CMK (cell line): Measurements from ENCODE around the gene UNC79.

Experiments used
- DNase-seq: peaks from one replicate; pipeline ENCODE4 v3.0.0-alpha.2; 2010; ENCODE audit warnings: low read depth

UNC79 gene

GRCh38 chr14:93708311-93708734, 277.6 kb downstream of the UNC79 start:
- DNase-seq, result no peak

GRCh38 chr14:93708800-93709199, 278.1 kb downstream of the UNC79 start:
- no peak for DNase-seq

- no peak for DNase-seq
Measured at GRCh38 chr14:93709249-93709648, 278.5 kb downstream of the UNC79 start.

- no peak for DNase-seq
Measured at GRCh38 chr14:93712079-93712837, 281.5 kb downstream of the UNC79 start.

- no peak for DNase-seq
Measured at GRCh38 chr14:93712838-93713724, 282.3 kb downstream of the UNC79 start.

GRCh38 chr14:93713726-93714405, 283.1 kb downstream of the UNC79 start:
- no peak for DNase-seq

- DNase-seq, result no peak
Measured at GRCh38 chr14:93714605-93715004, 283.9 kb downstream of the UNC79 start.

GRCh38 chr14:93715279-93715927, 284.7 kb downstream of the UNC79 start:
- no peak for DNase-seq

- no peak for DNase-seq
Measured at GRCh38 chr14:93716002-93716745, 285.4 kb downstream of the UNC79 start.

- no peak for DNase-seq
Measured at GRCh38 chr14:93716746-93717667, 286.3 kb downstream of the UNC79 start.

- no peak for DNase-seq
Measured at GRCh38 chr14:93717668-93718320, 287.1 kb downstream of the UNC79 start.

- no peak for DNase-seq
Measured at GRCh38 chr14:93719256-93719655, 288.5 kb downstream of the UNC79 start.

GRCh38 chr14:93720076-93720815, 289.5 kb downstream of the UNC79 start:
- DNase-seq, result no peak

GRCh38 chr14:93720981-93721483, 290.3 kb downstream of the UNC79 start:
- no peak for DNase-seq

- DNase-seq, result no peak
Measured at GRCh38 chr14:93723001-93723400, 292.3 kb downstream of the UNC79 start.

GRCh38 chr14:93725002-93725582, 294.4 kb downstream of the UNC79 start:
- no peak for DNase-seq

GRCh38 chr14:93725993-93726392, 295.3 kb downstream of the UNC79 start:
- DNase-seq, result no peak

- no peak for DNase-seq
Measured at GRCh38 chr14:93727039-93727740, 296.5 kb downstream of the UNC79 start.
